NK-92 (cell line): ENCODE data around the gene POLRMT.
A peak's percentile ranks its signal among the peaks of the same experiment; 100 is the strongest.
"Not testable (repeated sequence)": the region's sequence is repeated elsewhere in the genome, so short reads cannot be mapped to it uniquely, and the experiment has no call there.

Experiments
- DNase-seq: peaks from one replicate; lab custom pipeline; 2025; ENCODE audit not compliant: unreplicated experiment; lab: John Stamatoyannopoulos, UW

The POLRMT gene

GRCh38 chr19:633068-633785, at the start of gene POLRMT:
Gene POLRMT, minus strand, starts transcription at chr19:633537. Its CDS starts 25 bp downstream, at chr19:633512.
- DNase-seq = peak; percentile 76

GRCh38 chr19:682678-683320, 49.5 kb upstream of the POLRMT start:
- no peak for DNase-seq

GRCh38 chr19:681029-682019, 48.0 kb upstream of the POLRMT start:
- DNase-seq = no peak

- DNase-seq = peak; percentile 95
Observed at GRCh38 chr19:680287-681028, 47.1 kb upstream of the POLRMT start.

GRCh38 chr19:679418-680286, 46.3 kb upstream of the POLRMT start:
- DNase-seq = no peak

- DNase-seq = no peak
Observed at GRCh38 chr19:678791-679388, 45.6 kb upstream of the POLRMT start.

- DNase-seq = no peak
Observed at GRCh38 chr19:677601-678436, 44.5 kb upstream of the POLRMT start.

- no peak for DNase-seq
Observed at GRCh38 chr19:677201-677600, 43.9 kb upstream of the POLRMT start.

- DNase-seq = no peak
Observed at GRCh38 chr19:676339-677105, 43.2 kb upstream of the POLRMT start, which contains the start of gene FSTL3. Gene FSTL3, plus strand, starts transcription at chr19:676392. Its CDS starts 32 bp downstream, at chr19:676424.

- no peak for DNase-seq
Observed at GRCh38 chr19:676007-676338, 42.6 kb upstream of the POLRMT start.

- no peak for DNase-seq
Observed at GRCh38 chr19:674282-675151, 41.2 kb upstream of the POLRMT start.

- DNase-seq = no peak
Observed at GRCh38 chr19:670609-671075, 37.3 kb upstream of the POLRMT start.

GRCh38 chr19:668675-669434, 35.5 kb upstream of the POLRMT start:
- not testable (repeated sequence) for DNase-seq

- not testable (repeated sequence) for DNase-seq
Observed at GRCh38 chr19:666985-667573, 33.7 kb upstream of the POLRMT start.

- no peak for DNase-seq
Observed at GRCh38 chr19:664913-665443, 31.6 kb upstream of the POLRMT start.
